GM10266 (cell line): ENCODE results near the gene TXLNG.
A peak's percentile ranks its signal among the peaks of the same experiment; 100 is the strongest.

Source experiments
- DNase-seq: peaks from one replicate; pipeline ENCODE4 v3.0.0; 2012; ENCODE audit errors: extremely low spot score
- TF ChIP-seq, protein P1 (sequence below): IDR thresholded peaks from 2 replicates; pipeline ENCODE4 v1.5.1; 2012; ENCODE audit warnings: mild to moderate bottlenecking, low read depth; ENCODE audit not compliant: control insufficient read depth, insufficient read depth; ENCODE audit errors: missing control alignments

The TXLNG gene

DNA sequence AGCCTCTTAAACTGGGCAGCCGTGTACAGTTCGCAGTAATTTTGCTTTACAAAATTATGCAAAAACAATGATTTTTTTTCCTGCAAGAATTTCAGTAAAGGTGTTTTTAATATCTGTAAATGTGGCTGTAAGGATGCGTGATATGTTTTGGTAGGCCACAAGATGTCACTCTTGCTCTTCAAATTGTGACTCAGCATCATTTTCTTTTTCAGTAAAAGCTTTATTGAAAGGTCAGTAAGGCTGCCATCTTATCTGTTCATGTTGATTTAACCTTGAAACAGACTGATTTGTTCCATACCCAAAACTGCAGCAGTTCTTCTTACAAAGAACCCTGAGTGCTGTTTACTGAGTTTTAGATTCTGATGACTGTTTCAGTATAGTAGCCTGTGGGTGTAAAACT is 39.9 kb downstream of the TXLNG start:
- peak; percentile 11 for DNase-seq
- TF ChIP-seq, protein P1, sequence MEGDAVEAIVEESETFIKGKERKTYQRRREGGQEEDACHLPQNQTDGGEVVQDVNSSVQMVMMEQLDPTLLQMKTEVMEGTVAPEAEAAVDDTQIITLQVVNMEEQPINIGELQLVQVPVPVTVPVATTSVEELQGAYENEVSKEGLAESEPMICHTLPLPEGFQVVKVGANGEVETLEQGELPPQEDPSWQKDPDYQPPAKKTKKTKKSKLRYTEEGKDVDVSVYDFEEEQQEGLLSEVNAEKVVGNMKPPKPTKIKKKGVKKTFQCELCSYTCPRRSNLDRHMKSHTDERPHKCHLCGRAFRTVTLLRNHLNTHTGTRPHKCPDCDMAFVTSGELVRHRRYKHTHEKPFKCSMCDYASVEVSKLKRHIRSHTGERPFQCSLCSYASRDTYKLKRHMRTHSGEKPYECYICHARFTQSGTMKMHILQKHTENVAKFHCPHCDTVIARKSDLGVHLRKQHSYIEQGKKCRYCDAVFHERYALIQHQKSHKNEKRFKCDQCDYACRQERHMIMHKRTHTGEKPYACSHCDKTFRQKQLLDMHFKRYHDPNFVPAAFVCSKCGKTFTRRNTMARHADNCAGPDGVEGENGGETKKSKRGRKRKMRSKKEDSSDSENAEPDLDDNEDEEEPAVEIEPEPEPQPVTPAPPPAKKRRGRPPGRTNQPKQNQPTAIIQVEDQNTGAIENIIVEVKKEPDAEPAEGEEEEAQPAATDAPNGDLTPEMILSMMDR = peak; percentile 33

DNA sequence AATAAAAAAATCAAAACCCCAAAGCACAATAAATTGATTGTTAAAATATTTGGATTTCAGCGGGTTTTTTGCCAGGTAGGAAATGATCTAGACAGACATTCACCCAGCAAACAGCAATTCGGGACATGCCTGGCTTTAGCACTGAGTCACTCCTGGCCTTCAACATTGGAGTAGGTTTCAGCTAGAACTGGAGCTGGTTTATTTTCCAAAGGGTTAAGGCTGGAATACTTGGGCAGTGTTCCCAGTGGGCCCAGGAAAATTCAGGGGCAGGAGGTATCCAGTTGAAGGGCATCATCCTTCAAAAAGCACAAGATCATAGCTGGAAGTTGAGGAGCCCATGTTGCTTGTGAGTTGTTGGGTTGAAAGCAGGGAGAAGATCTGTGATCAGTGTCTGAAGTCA is 41.0 kb downstream of the TXLNG start:
- no peak for DNase-seq
- TF ChIP-seq, protein P1 = no peak

DNA sequence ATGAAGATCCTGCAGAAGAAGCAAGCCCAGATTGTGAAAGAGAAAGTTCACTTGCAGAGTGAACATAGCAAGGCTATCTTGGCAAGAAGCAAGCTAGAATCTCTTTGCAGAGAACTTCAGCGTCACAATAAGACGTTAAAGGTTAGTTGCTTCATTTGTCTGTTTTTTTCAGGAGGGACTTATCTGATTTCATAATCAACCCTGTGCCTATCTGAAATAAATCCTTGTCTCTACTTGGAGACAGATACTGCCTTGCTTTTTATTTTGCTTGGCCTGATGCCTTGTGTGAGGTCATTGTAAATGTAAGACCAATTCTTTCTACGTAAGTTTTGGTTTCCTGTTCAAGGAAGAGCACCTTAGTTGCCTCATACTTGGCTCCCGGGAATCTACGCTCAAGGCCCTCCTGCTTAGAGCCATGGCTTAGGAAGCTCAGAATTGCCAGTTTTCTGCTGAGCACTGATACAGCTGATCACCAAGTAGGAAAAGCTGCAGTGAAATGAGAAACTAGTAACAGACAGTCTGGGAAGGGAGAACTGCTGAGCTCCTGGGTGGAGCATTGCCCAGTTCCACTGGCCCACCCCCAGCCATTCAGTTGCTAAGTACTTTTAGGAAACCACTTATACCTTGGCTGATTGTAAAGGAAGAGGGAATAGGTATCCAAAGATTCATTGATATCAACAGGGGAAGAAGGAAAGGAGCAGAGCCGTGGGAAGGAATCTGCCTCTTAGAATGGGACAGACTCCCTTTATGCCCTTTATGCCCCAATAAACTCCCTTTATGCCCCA is 42.0 kb downstream of the TXLNG start:
- TF ChIP-seq, protein P1 = no peak

DNA sequence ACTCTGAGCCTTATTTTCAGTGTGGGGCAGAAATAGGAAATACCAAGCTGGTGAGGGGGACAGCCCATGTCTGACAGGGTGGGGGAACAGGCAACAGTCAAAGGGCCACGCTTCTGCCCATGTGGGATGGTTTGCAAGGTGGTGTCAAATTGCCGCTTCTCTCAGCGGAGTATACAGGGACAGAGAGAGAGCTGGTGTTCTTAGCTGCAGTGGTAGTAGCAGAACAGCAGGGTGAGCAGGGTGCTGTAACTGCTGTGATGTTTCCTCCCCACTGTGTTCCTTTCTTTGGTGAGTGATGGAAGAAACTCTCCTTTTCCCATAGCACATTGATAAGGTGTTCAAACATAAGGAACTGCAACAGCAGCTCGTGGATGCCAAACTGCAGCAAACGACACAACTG is 46.0 kb downstream of the TXLNG start:
- TF ChIP-seq, protein P1 = no peak
- DNase-seq = no peak

More for the DNA sequence above, 42.0 kb downstream of the TXLNG start:
- DNase-seq = no peak

DNA sequence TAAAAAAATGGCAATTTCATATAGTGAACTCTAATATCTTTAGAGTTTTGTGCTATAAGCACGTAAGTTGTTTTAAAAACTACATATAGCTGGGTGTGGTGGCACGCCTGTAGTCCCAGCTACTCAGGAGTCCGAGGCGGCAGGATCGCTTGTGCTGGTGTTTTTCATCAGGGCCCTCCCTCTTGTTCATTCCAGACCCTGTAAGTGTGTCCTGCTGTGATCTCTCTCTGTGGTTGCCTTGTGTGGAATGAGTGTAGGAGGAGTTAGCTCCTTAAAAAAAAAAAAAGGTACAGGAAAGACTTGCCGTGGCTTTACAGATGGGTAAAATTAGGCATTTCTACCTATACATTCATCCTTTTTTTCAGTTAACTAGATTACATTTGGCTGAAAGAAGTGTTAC is 48.5 kb downstream of the TXLNG start:
- TF ChIP-seq, protein P1 = no peak

DNA sequence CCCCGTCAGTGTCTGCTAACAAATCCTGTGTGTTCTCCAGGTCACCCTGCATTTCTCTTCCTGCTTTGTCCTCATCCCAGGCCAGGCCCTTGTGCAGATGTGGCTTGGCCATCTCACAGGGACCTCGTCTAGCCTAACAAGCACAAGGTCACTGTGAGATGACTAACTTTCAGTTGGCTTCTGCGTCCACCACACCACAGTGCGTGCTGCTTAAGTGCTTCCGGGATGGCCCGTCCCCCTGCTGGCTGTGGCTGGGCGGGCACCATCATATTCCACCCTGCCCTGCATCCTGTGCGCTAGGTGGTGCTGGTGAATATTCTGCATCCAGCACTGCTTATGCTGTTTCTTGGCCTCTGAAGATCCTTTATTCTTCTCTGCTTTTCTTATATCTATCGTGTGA is 50.1 kb downstream of the TXLNG start:
- TF ChIP-seq, protein P1 = no peak
- no peak for DNase-seq

More for the DNA sequence above, 48.5 kb downstream of the TXLNG start:
- DNase-seq = no peak
